ENCODE measurements around the gene CYP4F22. TPM values are rescaled to one million over a fixed set of nuclear protein-coding genes. Genes with fewer than 3 reads are reported as not detected.

CYP4F22 gene
- total and polyA plus RNA-seq, 2 of the 8 experiments (the other 6 are each of a cell fraction or from before 2014, with no cell fraction given) = not detected

DNA sequence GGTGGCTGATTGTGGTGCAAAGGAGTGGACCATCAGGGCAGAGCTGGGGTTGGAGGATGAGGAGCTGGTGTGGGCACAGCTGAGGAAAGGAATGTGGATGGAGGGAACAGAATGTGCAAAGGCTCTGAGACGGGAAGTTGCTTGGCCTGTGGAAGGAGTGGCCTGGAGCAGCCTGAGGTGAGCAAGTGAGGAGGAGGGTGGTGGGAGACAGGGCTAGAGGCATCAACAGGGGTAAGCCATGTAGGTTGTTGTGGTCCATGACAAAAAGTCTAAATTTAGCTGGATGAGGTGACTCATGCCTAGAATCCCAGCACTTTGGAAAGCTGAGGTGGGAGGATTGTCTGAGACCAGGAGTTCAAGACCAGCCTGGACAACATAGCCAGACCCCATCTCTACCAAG, 9.5 kb downstream of the CYP4F22 start (continued):
- no peak for TF ChIP-seq SP1 (IDR thresholded peaks at IDR 0.05; ENCODE audit: low read depth, low read length)
- TF ChIP-seq NRF1 (IDR thresholded peaks at IDR 0.05; ENCODE audit: low read depth, low read length) = no peak
- no peak for TF ChIP-seq MAFK (IDR thresholded peaks at IDR 0.05; ENCODE audit: low read depth, low read length)
- TF ChIP-seq SIN3A (conservative IDR thresholded peaks at IDR 0.05 in 1 of 2, IDR thresholded peaks at IDR 0.05 in 1 of 2; ENCODE audit: low read depth in 1 of 2, low read length in 2 of 2) = no peak
- no peak for TF ChIP-seq SAP30 (IDR thresholded peaks at IDR 0.05; ENCODE audit: insufficient read depth, insufficient replicate concordance, low read length)
